Measurements from ENCODE around the gene DROSHA. TPM values are rescaled to one million over a fixed set of nuclear protein-coding genes. Genes with fewer than 3 reads are reported as not detected.

DROSHA gene
- polyA plus RNA-seq, 1 experiment: 27.6 TPM

DNA sequence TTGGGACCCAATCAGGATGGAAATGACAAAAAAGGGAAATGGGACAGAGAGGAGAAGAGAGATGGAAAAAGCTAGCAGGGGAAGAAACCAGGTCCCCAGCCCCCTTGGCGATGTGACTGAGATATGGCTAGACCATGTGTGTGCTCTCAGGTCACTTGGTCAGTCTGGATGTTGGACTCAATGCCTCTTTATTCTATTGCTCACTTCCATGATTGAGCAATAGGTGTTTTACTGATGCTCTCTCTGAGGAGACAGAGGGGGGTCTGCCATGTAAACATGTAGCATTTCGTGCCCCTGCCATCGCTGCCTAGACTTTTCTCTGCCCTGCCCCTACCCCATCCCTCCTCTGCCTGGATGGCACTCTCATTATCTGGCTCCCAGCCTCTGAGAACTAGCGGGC lies 150.6 kb downstream of the DROSHA start:
- ChIA-PET POLR2A (no interaction called here), CTCF (no interaction called here)
- Histone ChIP-seq H3K36me3 (ENCODE audit: control insufficient read depth, insufficient read depth, low read length) (no peaks in the 10 kb centered on the region), H3K4me3 (ENCODE audit: low read depth, low read length) (no peak overlapping the region), H3K27me3 (ENCODE audit: control insufficient read depth, insufficient read depth, low read length) (no peaks in the 10 kb centered on the region)
- TF ChIP-seq, protein P1, sequence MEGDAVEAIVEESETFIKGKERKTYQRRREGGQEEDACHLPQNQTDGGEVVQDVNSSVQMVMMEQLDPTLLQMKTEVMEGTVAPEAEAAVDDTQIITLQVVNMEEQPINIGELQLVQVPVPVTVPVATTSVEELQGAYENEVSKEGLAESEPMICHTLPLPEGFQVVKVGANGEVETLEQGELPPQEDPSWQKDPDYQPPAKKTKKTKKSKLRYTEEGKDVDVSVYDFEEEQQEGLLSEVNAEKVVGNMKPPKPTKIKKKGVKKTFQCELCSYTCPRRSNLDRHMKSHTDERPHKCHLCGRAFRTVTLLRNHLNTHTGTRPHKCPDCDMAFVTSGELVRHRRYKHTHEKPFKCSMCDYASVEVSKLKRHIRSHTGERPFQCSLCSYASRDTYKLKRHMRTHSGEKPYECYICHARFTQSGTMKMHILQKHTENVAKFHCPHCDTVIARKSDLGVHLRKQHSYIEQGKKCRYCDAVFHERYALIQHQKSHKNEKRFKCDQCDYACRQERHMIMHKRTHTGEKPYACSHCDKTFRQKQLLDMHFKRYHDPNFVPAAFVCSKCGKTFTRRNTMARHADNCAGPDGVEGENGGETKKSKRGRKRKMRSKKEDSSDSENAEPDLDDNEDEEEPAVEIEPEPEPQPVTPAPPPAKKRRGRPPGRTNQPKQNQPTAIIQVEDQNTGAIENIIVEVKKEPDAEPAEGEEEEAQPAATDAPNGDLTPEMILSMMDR (IDR thresholded peaks at IDR 0.05; ENCODE audit: insufficient read depth, low read depth, low read length): no peak
- no peak for DNase-seq (ENCODE audit: low read depth)

DNA sequence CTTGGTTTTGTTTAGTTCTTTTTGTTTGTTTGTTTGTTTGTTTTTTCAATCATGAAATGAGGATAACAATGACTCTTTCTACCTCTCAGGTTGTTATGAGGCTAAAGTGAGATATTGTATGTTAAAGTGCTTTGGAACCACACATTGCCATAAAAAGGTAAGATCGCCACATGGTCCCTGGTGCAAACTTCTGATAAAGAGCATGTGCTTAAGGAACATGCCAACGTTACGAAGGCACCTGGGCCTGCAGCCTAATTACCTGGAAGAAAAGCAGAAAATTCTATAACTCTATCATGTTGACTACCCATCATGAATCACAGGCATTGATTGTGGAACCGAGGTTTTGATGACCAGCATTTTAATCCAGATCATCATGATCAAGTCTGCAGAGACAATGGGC lies 151.8 kb downstream of the DROSHA start:
- CTCF ChIA-PET: no interaction called here
- DNase-seq (ENCODE audit: low read depth): no peak
- Histone ChIP-seq H3K4me3 (ENCODE audit: low read depth, low read length) (no peak overlapping the region), H3K27me3 (ENCODE audit: control insufficient read depth, insufficient read depth, low read length) (no peaks in the 10 kb centered on the region), H3K36me3 (ENCODE audit: control insufficient read depth, insufficient read depth, low read length) (no peaks in the 10 kb centered on the region)
- TF ChIP-seq, protein P1 (IDR thresholded peaks at IDR 0.05; ENCODE audit: insufficient read depth, low read depth, low read length): no peak
- POLR2A ChIA-PET: no interaction called here

DNA sequence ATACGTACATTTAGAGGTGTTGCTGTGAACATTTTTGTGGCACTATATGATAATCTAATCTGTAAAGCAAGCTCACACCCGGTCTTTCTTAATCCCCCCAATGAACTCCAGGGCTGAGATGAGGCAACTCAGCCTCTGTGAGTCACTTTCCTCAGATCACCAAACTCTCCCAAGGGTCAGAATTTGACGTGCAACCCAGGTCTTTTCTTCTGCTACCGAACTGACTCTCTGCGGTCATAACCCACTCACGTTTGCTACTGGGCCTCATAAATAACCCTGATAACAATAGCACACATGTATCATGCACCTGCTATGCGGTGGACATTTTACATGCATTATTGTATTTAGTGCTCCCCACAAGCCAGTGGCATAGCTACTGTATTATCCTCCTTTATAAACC lies 153.1 kb downstream of the DROSHA start:
- POLR2A ChIA-PET: no interaction called here
- no peaks in the 10 kb centered on the region for H3K36me3 ChIP-seq (ENCODE audit: control insufficient read depth, insufficient read depth, low read length)
- DNase-seq (ENCODE audit: low read depth): no peak
- TF ChIP-seq, protein P1 (IDR thresholded peaks at IDR 0.05; ENCODE audit: insufficient read depth, low read depth, low read length): no peak
- no peaks in the 10 kb centered on the region for H3K27me3 ChIP-seq (ENCODE audit: control insufficient read depth, insufficient read depth, low read length)
- H3K4me3 ChIP-seq (ENCODE audit: low read depth, low read length): no peak overlapping the region
- CTCF ChIA-PET: no interaction called here

DNA sequence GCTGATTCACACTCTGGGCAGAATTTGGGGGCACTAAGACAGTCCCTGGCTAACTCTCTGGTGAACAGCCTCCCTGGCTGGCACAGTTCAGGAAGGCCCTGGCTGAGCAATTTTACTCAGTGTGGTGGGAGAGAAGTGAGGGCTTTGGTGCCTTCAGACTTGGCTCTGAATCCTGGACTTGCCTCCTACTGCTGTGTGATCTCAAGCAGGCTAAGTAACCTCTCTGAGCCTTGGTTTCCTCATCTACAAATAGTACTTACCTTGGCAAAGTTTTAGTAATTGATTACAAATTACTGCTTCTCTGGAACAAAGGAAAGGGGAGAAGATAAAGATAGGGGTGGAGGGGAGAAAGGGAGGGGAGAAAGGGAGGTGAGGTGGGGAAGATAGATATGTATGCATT lies 153.8 kb downstream of the DROSHA start:
- CTCF ChIA-PET: no interaction called here
- H3K27me3 ChIP-seq (ENCODE audit: control insufficient read depth, insufficient read depth, low read length): no peaks in the 10 kb centered on the region

DNA sequence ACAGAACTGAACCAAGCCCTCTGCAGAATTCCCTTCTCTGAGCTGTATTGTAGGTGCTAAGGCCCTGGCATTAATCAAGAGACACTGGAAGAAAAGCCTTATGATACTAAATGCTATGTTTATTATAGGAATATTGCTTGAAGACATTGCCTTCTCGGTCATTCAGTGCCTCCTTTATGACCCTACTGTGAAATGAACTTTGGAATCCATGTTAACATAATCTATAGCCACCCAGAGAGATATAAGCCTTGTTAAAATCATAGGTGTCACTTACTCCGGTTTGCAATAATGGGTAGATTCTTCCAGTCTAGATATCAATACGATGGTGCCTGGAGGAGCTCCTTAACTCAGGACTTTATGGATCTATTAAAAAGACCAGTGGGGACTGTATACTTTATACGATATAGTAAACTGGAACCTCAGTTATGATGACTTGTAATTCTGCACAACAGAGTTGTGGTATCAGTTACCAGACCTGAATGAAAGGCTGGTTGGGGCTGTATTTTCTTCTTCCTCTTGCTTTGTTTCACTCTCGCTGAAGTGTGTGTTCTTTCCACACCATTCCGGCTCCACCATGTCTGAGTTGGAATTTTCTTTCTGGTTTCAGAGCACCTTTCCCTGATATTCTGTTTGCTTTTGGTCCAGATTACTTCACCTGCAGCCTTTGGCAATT lies 154.5 kb downstream of the DROSHA start:
- TF ChIP-seq, protein P1 (IDR thresholded peaks at IDR 0.05; ENCODE audit: insufficient read depth, low read depth, low read length): no peak
- no peak for DNase-seq (ENCODE audit: low read depth)
- Histone ChIP-seq H3K27me3 (ENCODE audit: control insufficient read depth, insufficient read depth, low read length) (no peaks in the 10 kb centered on the region), H3K4me3 (ENCODE audit: low read depth, low read length) (no peak overlapping the region), H3K36me3 (ENCODE audit: control insufficient read depth, insufficient read depth, low read length) (no peaks in the 10 kb centered on the region)
- CTCF ChIA-PET: no interaction called here
- POLR2A ChIA-PET: no interaction called here

More for the DNA sequence above, 153.8 kb downstream of the DROSHA start:
- POLR2A ChIA-PET: no interaction called here
- no peaks in the 10 kb centered on the region for H3K36me3 ChIP-seq (ENCODE audit: control insufficient read depth, insufficient read depth, low read length)
- no peak overlapping the region for H3K4me3 ChIP-seq (ENCODE audit: low read depth, low read length)
- TF ChIP-seq, protein P1 (IDR thresholded peaks at IDR 0.05; ENCODE audit: insufficient read depth, low read depth, low read length): no peak
- no peak for DNase-seq (ENCODE audit: low read depth)

Measured in BJ (cell line).